ENCODE measurements around the gene SORCS2. TPM values are rescaled to one million over a fixed set of nuclear protein-coding genes. Genes with fewer than 3 reads are reported as not detected.

Gene SORCS2
- polyA plus RNA-seq, 1 of the 3 experiments (the other 2 are of a cell fraction) = 1.6 TPM

GRCh38 chr4:7469023-7469422 is 276.7 kb downstream of the SORCS2 start:
- Histone ChIP-seq H3K9me2 (no peaks in the 10 kb centered on the region), H3K4me3 (ENCODE audit: low read depth in 2 of 2, low read length in 1 of 2) (no peak overlapping the region), H3K9me3 (no peaks in the 10 kb centered on the region), H3K79me2 (ENCODE audit: insufficient read depth) (no peaks in the 10 kb centered on the region), H3K4me2 (no peak overlapping the region), H3K27me3 (ENCODE audit: insufficient read depth) (no peaks in the 10 kb centered on the region), H3K36me3 (replicated peaks in 1 of 2; ENCODE audit: control insufficient read depth in 1 of 2, insufficient read depth in 2 of 2, low read length in 1 of 2) (no peaks in the 10 kb centered on the region), H3K4me1 (ENCODE audit: control insufficient read depth in 1 of 2, insufficient read depth in 2 of 2, low read depth in 1 of 2, low read length in 1 of 2) (no peaks in the 10 kb centered on the region), H2AFZ (ENCODE audit: low read depth) (no peak overlapping the region), H3F3A (replicated peaks; ENCODE audit: insufficient read depth) (no peaks in the 10 kb centered on the region), H4K20me1 (ENCODE audit: insufficient read depth) (no peaks in the 10 kb centered on the region), H3K9ac (no peak overlapping the region), H3K27ac (ENCODE audit: low read depth in 2 of 2, low read length in 1 of 2) (no peak overlapping the region)
- CTCF ChIA-PET = interaction anchor here (1.6 kb wide), 1 partner anchor 251 kb away, joined by 5 read pairs; no protein-coding TSS in a partner anchor
- no peak for DNase-seq
- no peak for TF ChIP-seq FOXJ3 (CRISPR knock-in tag; IDR thresholded peaks at IDR 0.05)
- TF ChIP-seq ELF1 (IDR thresholded peaks at IDR 0.05) = no peak
- TF ChIP-seq MXI1 (IDR thresholded peaks at IDR 0.05; ENCODE audit: low read depth, low read length) = no peak
- POLR2A ChIA-PET = no interaction called here
- 41% methylated on average over 4 of the region's 4 CpGs for WGBS (ENCODE audit: low lambda C conversion rate)

DNA sequence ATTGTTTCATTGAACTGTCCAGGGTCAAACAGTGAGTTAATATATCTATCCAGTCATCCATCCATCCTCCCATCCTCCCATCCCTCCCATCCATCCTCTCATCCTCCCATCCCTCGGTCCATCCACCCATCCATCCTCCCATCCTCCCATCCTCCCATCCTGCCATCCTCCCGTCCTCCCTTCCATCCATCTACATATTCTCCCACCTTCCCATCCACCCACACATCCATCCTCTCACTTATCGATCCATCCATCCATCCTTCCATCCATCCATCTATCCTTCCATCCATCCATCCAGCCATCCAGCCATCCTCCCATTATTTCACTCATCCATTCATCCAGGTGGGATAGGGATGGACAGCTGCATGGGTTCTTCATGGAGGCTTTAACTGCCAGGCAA is 277.8 kb downstream of the SORCS2 start:
- ChIA-PET POLR2A (interaction anchor here (0.6 kb wide), 1 partner anchor 307 kb away, joined by 3 read pairs; no protein-coding TSS in a partner anchor), CTCF (interaction anchor here (0.7 to 1.6 kb wide), 2 partner anchors 31 to 250 kb away, joined by 3 to 5 read pairs; no protein-coding TSS in a partner anchor)
- Histone ChIP-seq H3K9me3 (no peaks in the 10 kb centered on the region), H4K20me1 (ENCODE audit: insufficient read depth) (no peaks in the 10 kb centered on the region), H3K36me3 (replicated peaks in 1 of 2; ENCODE audit: control insufficient read depth in 1 of 2, insufficient read depth in 2 of 2, low read length in 1 of 2) (no peaks in the 10 kb centered on the region), H3F3A (replicated peaks; ENCODE audit: insufficient read depth) (no peaks in the 10 kb centered on the region), H3K27me3 (ENCODE audit: insufficient read depth) (no peaks in the 10 kb centered on the region), H3K9me2 (no peaks in the 10 kb centered on the region), H2AFZ (ENCODE audit: low read depth) (no peak overlapping the region), H3K4me2 (no peak overlapping the region), H3K27ac (ENCODE audit: low read depth in 2 of 2, low read length in 1 of 2) (no peak overlapping the region), H3K4me3 (ENCODE audit: low read depth in 2 of 2, low read length in 1 of 2) (no peak overlapping the region), H3K4me1 (ENCODE audit: control insufficient read depth in 1 of 2, insufficient read depth in 2 of 2, low read depth in 1 of 2, low read length in 1 of 2) (no peaks in the 10 kb centered on the region), H3K79me2 (ENCODE audit: insufficient read depth) (no peaks in the 10 kb centered on the region), H3K9ac (no peak overlapping the region)
- TF ChIP-seq, protein P1, sequence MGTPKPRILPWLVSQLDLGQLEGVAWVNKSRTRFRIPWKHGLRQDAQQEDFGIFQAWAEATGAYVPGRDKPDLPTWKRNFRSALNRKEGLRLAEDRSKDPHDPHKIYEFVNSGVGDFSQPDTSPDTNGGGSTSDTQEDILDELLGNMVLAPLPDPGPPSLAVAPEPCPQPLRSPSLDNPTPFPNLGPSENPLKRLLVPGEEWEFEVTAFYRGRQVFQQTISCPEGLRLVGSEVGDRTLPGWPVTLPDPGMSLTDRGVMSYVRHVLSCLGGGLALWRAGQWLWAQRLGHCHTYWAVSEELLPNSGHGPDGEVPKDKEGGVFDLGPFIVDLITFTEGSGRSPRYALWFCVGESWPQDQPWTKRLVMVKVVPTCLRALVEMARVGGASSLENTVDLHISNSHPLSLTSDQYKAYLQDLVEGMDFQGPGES (IDR thresholded peaks at IDR 0.05; ENCODE audit: low read depth, low read length) = no peak
- no peak for TF ChIP-seq TCF12 (IDR thresholded peaks at IDR 0.05)
- TF ChIP-seq TAF1 (IDR thresholded peaks at IDR 0.05; ENCODE audit: borderline replicate concordance, low read depth, low read length) = no peak
- TF ChIP-seq YY1 (IDR thresholded peaks at IDR 0.05; ENCODE audit: low read depth) = no peak
- TF ChIP-seq JUND (IDR thresholded peaks at IDR 0.05) = no peak
- 48% methylated on average over 3 of the region's 3 CpGs for WGBS (ENCODE audit: low lambda C conversion rate)
- DNase-seq = no peak

DNA sequence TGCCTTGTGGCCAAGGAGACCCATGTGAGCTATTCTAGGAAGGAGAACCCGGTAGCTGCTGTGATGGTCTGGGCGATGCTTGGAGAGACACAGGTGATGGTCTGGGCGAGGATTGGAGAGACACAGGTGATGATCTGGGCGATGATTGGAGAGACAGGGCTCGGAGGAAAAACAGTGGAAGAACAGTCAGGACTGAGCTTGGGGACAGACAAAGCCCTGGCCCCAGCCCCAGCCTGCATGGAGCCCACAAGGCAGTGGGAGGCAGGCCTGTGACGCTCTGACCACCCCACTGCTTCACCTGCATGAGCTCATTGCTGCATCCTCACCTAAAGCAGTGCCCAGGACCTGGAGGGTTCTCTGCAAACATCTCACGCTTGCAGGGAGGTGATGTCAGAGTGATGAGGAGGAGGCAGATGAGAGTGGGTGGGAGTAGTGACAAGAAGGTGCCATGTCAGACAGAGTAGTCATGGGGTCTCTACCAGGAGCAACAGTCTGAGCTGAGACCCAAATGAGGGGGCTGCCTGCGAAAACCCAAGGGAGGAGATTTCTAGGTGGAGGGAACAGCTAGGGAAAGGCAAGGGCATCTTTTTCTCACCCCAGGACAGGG is 278.3 kb downstream of the SORCS2 start:
- Histone ChIP-seq H3K9ac (no peak overlapping the region), H3K9me3 (no peaks in the 10 kb centered on the region), H3K4me2 (no peak overlapping the region), H3K9me2 (no peaks in the 10 kb centered on the region), H3K4me1 (ENCODE audit: control insufficient read depth in 1 of 2, insufficient read depth in 2 of 2, low read depth in 1 of 2, low read length in 1 of 2) (no peaks in the 10 kb centered on the region), H4K20me1 (ENCODE audit: insufficient read depth) (no peaks in the 10 kb centered on the region), H3F3A (replicated peaks; ENCODE audit: insufficient read depth) (no peaks in the 10 kb centered on the region), H3K27me3 (ENCODE audit: insufficient read depth) (no peaks in the 10 kb centered on the region), H3K79me2 (ENCODE audit: insufficient read depth) (no peaks in the 10 kb centered on the region), H3K4me3 (ENCODE audit: low read depth in 2 of 2, low read length in 1 of 2) (no peak overlapping the region), H3K27ac (ENCODE audit: low read depth in 2 of 2, low read length in 1 of 2) (no peak overlapping the region), H3K36me3 (replicated peaks in 1 of 2; ENCODE audit: control insufficient read depth in 1 of 2, insufficient read depth in 2 of 2, low read length in 1 of 2) (no peaks in the 10 kb centered on the region), H2AFZ (ENCODE audit: low read depth) (no peak overlapping the region)
- TF ChIP-seq ELF1 (IDR thresholded peaks at IDR 0.05) (no peak), RXRA (IDR thresholded peaks at IDR 0.05; ENCODE audit: borderline replicate concordance, low read depth) (no peak), MEF2A (IDR thresholded peaks at IDR 0.05; ENCODE audit: borderline replicate concordance, low read depth) (no peak), USF1 (IDR thresholded peaks at IDR 0.05; ENCODE audit: borderline replicate concordance, low read depth) (no peak), TCF12 (IDR thresholded peaks at IDR 0.05) (no peak), NFIC (IDR thresholded peaks at IDR 0.05; ENCODE audit: borderline replicate concordance) (no peak), RFX5 (IDR thresholded peaks at IDR 0.05; ENCODE audit: low read length) (no peak), TEAD4 (IDR thresholded peaks at IDR 0.05; ENCODE audit: borderline replicate concordance, insufficient read depth) (no peak), YY1 (IDR thresholded peaks at IDR 0.05; ENCODE audit: low read depth) (no peak), USF2 (IDR thresholded peaks at IDR 0.05; ENCODE audit: borderline replicate concordance, low read depth, low read length) (no peak), RCOR1 (IDR thresholded peaks at IDR 0.05; ENCODE audit: low read length) (no peak), FOXM1 (IDR thresholded peaks at IDR 0.05; ENCODE audit: low read depth) (no peak), RAD21 (IDR thresholded peaks at IDR 0.05; ENCODE audit: low read length) (no peak), FOSL2 (IDR thresholded peaks at IDR 0.05; ENCODE audit: borderline replicate concordance, low read depth) (no peak)
- 46% methylated on average over 7 of the region's 8 CpGs for WGBS (ENCODE audit: low lambda C conversion rate)
- DNase-seq = no peak
- POLR2A ChIA-PET = interaction anchor here (0.6 kb wide), 1 partner anchor 307 kb away, joined by 3 read pairs; no protein-coding TSS in a partner anchor
- CTCF ChIA-PET = interaction anchor here (0.7 to 1.6 kb wide), 2 partner anchors 30 to 249 kb away, joined by 3 to 5 read pairs; no protein-coding TSS in a partner anchor

All from SK-N-SH (cell line).